ENCODE data around the gene RNF182.
"Not testable (repeated sequence)": the region's sequence is repeated elsewhere in the genome, so short reads cannot be mapped to it uniquely, and the experiment has no call there.

- not testable (repeated sequence) for TF ChIP-seq POLR2AphosphoS5 (IDR thresholded peaks at IDR 0.05; ENCODE audit: low read depth, low read length); POLR2A (IDR thresholded peaks at IDR 0.05; ENCODE audit: low read depth, low read length); TAF1 (IDR thresholded peaks at IDR 0.05; ENCODE audit: low read depth, low read length); PAX5 (IDR thresholded peaks at IDR 0.05; ENCODE audit: insufficient read depth, low read length, severe bottlenecking); POU2F2 (IDR thresholded peaks at IDR 0.05; ENCODE audit: low read depth, low read length); SPI1 (IDR thresholded peaks at IDR 0.05; ENCODE audit: low read depth, low read length)
Measured at GRCh38 chr6:14018559-14018958, 93.8 kb downstream of the RNF182 start.

Measured in GM12891 (cell line).